ENCODE measurements around the gene KCNA5.

DNA sequence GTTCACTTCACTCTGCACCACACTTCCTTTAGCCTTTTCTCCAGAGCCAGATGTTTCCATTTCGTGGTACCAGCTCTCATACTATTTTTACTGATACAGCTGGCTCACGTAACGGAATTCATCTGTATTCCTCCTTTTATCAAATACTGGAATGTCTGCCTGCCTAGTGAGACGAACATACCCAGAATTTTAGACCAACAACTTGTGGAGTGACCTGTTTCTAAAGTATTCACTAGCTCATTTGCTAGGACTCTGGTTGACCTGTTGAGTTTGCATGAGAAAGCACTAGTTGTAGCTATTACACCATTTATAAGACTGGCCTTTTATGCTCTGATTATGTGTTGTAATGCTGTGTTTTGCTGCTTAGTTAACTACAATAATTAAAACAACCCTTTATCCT is 22.6 kb downstream of the KCNA5 start:
- no peak for TF ChIP-seq CTCF (IDR thresholded peaks at IDR 0.05; ENCODE audit: low read depth, low read length)
- no peak for TF ChIP-seq EZH2phosphoT487 (IDR thresholded peaks at IDR 0.05; ENCODE audit: low read depth)
